Upper lobe of left lung (tissue), 6 donors: ENCODE results near the gene DIAPH2. TPM values are rescaled to one million over a fixed set of nuclear protein-coding genes. Genes with fewer than 3 reads are reported as not detected.

Source experiments
- ATAC-seq, 2 donors: fragments of 200-7000 bp; cut with Tn5 transposase; one replicate each; pipeline ENCODE4 v1.9.1; 2022; ENCODE audit warnings: mild to moderate bottlenecking in 2 of 2, moderate library complexity in 2 of 2; ENCODE audit not compliant: low FRiP score in 2 of 2
- DNase-seq, 2 donors: peaks; one replicate each; pipeline ENCODE4 v3.0.0-alpha.2; 2019 to 2020
- H3K27ac ChIP-seq, 4 donors: fragments of 200-600 bp; sonication (generic); one replicate each; pipeline ENCODE4 v1.5.1; 2016 to 2019
- H3K27me3 ChIP-seq, 4 donors: fragments of 200-600 bp; sonication (generic); one replicate each; pipeline ENCODE4 v1.5.1; 2017 to 2019
- H3K36me3 ChIP-seq, 4 donors: fragments of 200-600 bp; sonication (generic); one replicate each; pipeline ENCODE4 v1.5.1; 2016 to 2019
- H3K4me1 ChIP-seq, 4 donors: fragments of 200-600 bp; sonication (generic); one replicate each; pipeline ENCODE4 v1.5.1; 2018 to 2019
- H3K4me3 ChIP-seq, 4 donors: fragments of 200-600 bp; sonication (generic); one replicate each; pipeline ENCODE4 v1.5.1; 2017 to 2019; ENCODE audit warnings: mild to moderate bottlenecking in 2 of 4, moderate library complexity in 1 of 4
- H3K9me3 ChIP-seq, 4 donors: fragments of 200-600 bp; sonication (generic); one replicate each; pipeline ENCODE4 v1.5.1; 2018 to 2019
- CTCF ChIP-seq, 6 experiments: fragments of 450-650 bp in 4 of 6; fragments of 200-600 bp in 2 of 6; sonication (generic) in 2 of 6; IDR thresholded peaks; one replicate each; pipeline ENCODE4 v1.5.1; 2016 to 2019; ENCODE audit warnings: antibody characterized with exemption in 6 of 6
- EP300 ChIP-seq, 4 donors: sonication (generic); formaldehyde crosslinking; IDR thresholded peaks; one replicate each; pipeline ENCODE4 v1.5.1; 2017; ENCODE audit warnings: antibody characterized with exemption in 4 of 4, control low read depth in 2 of 4
- POLR2A ChIP-seq, 4 donors: fragments of 450-650 bp; IDR thresholded peaks; one replicate each; pipeline ENCODE4 v1.5.1; 2016 to 2017; ENCODE audit warnings: antibody characterized with exemption in 4 of 4, mild to moderate bottlenecking in 2 of 4
- POLR2AphosphoS5 ChIP-seq, 2 donors: sonication (generic); formaldehyde crosslinking; IDR thresholded peaks; one replicate each; pipeline ENCODE4 v1.5.1; 2017; ENCODE audit warnings: antibody characterized with exemption in 2 of 2
- WGBS, 2 donors: methylation state at CpG; one replicate each; pipeline ENCODE4 v1.1.5; 2017 to 2018; 5-methylcytosine and 5-hydroxymethylcytosine counted together
- total RNA-seq, 6 donors: library from RNA; depleted of rRNA in 4 of 6; stranded (reverse); fragments of >200 nt in 4 of 6; gene quantifications; one replicate each; pipeline versions ENCODE4 v1.1.0 to v1.2.1, GENCODE V29; 2016 to 2021
- donor health status: DM: no; HTN: no; CAD: no; lungs with moderate emphysema.
- donor health status: DM: no; HTN: yes; CAD: no; lungs with severe emphysema.

The DIAPH2 gene
- total RNA-seq, 6 donors from 2014 or later: 22.5 to 107 (median 44.1) TPM

GRCh38 chrX:97070346-97070745 lies 385.7 kb downstream of the DIAPH2 start:
- no peaks in the 10 kb centered on the region for H3K27me3 ChIP-seq
- no peaks in the 10 kb centered on the region for H3K36me3 ChIP-seq
- TF ChIP-seq POLR2AphosphoS5 (IDR thresholded peaks at IDR 0.05) (no peak), EP300 (IDR thresholded peaks at IDR 0.05) (no peak), CTCF (IDR thresholded peaks at IDR 0.05) (no peak), POLR2A (IDR thresholded peaks at IDR 0.05) (no peak)
- no peak overlapping the region for H3K4me3 ChIP-seq
- 57 to 78% methylated on average over 1 of the region's 1 CpG for WGBS, 2 donors
- H3K9me3 ChIP-seq: no peaks in the 10 kb centered on the region
- no peaks in the 10 kb centered on the region for H3K4me1 ChIP-seq
- DNase-seq: no peak
- no peak for ATAC-seq
- H3K27ac ChIP-seq: no peak overlapping the region

DNA sequence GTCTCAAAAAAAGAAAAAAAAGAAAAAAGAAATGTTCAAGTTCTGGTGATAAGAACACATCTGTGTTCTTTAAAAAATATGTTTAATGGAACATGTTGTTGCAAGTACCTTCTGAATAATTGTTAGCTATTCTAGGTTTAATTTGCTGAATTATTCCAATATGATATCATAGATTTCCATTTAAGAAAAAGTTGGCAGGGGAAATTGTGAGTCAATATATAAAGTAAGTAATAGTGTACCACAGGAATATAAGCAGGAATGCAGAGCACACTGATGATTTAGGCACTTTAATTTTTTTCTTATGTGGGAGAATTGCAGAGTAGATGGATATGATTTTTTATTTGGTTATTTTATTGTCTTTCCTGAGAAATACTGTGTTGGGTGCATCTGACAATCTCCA lies 389.8 kb downstream of the DIAPH2 start:
- Histone ChIP-seq H3K9me3 (no peaks in the 10 kb centered on the region), H3K4me1 (no peaks in the 10 kb centered on the region), H3K4me3 (no peak overlapping the region), H3K27ac (no peak overlapping the region), H3K27me3 (no peaks in the 10 kb centered on the region), H3K36me3 (no peaks in the 10 kb centered on the region)
- no peak for TF ChIP-seq EP300 (IDR thresholded peaks at IDR 0.05)
- TF ChIP-seq POLR2AphosphoS5 (IDR thresholded peaks at IDR 0.05): no peak
- TF ChIP-seq POLR2A (IDR thresholded peaks at IDR 0.05): no peak
- ATAC-seq (no peak), DNase-seq (no peak)

DNA sequence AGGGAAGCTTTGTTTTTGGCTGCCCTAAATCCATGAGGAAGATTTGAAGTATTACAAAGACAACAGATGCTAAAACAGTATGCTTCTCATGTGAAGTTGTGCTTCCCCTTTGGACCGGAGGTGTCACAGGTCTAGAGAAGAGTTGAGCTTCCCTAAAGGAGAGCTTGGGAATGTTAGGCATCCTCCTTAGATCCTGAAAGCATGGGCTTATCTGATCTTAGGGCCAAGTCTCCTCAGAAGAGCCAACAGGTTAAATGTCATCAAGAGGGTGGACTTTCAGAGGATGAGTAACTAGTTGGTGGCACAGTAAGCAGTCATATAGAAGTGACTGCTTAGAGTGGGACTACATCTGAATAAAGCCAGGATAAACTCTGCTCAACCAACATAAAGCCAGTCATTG lies 404.5 kb downstream of the DIAPH2 start:
- H3K27me3 ChIP-seq: no peaks in the 10 kb centered on the region
- 84 to 100% methylated on average over 1 of the region's 1 CpG for WGBS, 2 donors
- ATAC-seq (no peak), DNase-seq (no peak)
- no peaks in the 10 kb centered on the region for H3K36me3 ChIP-seq
- H3K27ac ChIP-seq: no peak overlapping the region
- no peaks in the 10 kb centered on the region for H3K4me1 ChIP-seq
- no peak overlapping the region for H3K4me3 ChIP-seq
- H3K9me3 ChIP-seq: no peaks in the 10 kb centered on the region
- no peak for TF ChIP-seq CTCF (IDR thresholded peaks at IDR 0.05)
- TF ChIP-seq POLR2A (IDR thresholded peaks at IDR 0.05): no peak
- TF ChIP-seq POLR2AphosphoS5 (IDR thresholded peaks at IDR 0.05): no peak
- no peak for TF ChIP-seq EP300 (IDR thresholded peaks at IDR 0.05)

DNA sequence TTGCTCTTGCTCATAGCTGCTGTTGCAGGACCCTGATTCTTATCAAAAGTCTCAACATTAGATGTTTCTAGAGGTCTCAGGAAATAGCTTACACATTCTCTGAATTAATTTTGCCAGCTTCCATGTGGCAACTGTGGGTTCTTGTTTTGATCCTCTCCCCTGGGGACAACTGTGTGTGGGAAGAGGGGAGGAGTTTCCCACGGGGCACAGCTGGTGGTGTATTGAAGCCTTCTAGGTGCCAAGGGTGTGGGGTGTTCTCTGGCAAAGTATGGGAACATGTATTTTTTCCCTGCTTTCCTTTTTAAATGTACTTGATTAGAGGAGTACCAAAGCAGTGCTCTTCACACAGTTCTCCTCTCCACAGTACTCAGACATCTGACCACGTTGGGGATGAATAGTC lies 411.7 kb downstream of the DIAPH2 start:
- no peak overlapping the region for H3K27ac ChIP-seq
- no peaks in the 10 kb centered on the region for H3K27me3 ChIP-seq
- H3K4me3 ChIP-seq: no peak overlapping the region
- no peaks in the 10 kb centered on the region for H3K9me3 ChIP-seq
- ATAC-seq (no peak), DNase-seq (no peak)
- no peaks in the 10 kb centered on the region for H3K4me1 ChIP-seq
- H3K36me3 ChIP-seq: no peaks in the 10 kb centered on the region
- TF ChIP-seq POLR2AphosphoS5 (IDR thresholded peaks at IDR 0.05) (no peak), EP300 (IDR thresholded peaks at IDR 0.05) (no peak), CTCF (IDR thresholded peaks at IDR 0.05) (no peak), POLR2A (IDR thresholded peaks at IDR 0.05) (no peak)
- 32 to 56% methylated on average over 1 to 2 of the region's 2 CpGs for WGBS, 2 donors

- Histone ChIP-seq H3K4me1 (no peaks in the 10 kb centered on the region), H3K27ac (no peak overlapping the region), H3K9me3 (no peaks in the 10 kb centered on the region), H3K4me3 (no peak overlapping the region), H3K27me3 (no peaks in the 10 kb centered on the region), H3K36me3 (no peaks in the 10 kb centered on the region)
- no peak for DNase-seq
- ATAC-seq: no peak
- TF ChIP-seq POLR2AphosphoS5 (IDR thresholded peaks at IDR 0.05): no peak
- TF ChIP-seq POLR2A (IDR thresholded peaks at IDR 0.05): no peak
- TF ChIP-seq EP300 (IDR thresholded peaks at IDR 0.05): no peak
- TF ChIP-seq CTCF (IDR thresholded peaks at IDR 0.05): no peak
Measured at GRCh38 chrX:97102938-97103337, 418.3 kb downstream of the DIAPH2 start.
